ENCODE data around the gene STYXL1. TPM values are rescaled to one million over a fixed set of nuclear protein-coding genes. Genes with fewer than 3 reads are reported as not detected.
"Not testable (repeated sequence)": the region's sequence is repeated elsewhere in the genome, so short reads cannot be mapped to it uniquely, and the experiment has no call there.

STYXL1 gene
- total RNA-seq, 1 donor: 10.8 TPM

- Histone ChIP-seq H3K4me1 (ENCODE audit: insufficient read depth, low read length) (peaks cover 9% of the 10 kb centered on the region), H3K4me3 (ENCODE audit: low read length) (no peak overlapping the region), H3K27me3 (ENCODE audit: insufficient read depth, low read length) (no peaks in the 10 kb centered on the region), H3K9me3 (ENCODE audit: low read depth, low read length) (no peaks in the 10 kb centered on the region)
Measured at GRCh38 chr7:76057103-76057812, 9.5 kb upstream of the STYXL1 start.

- Histone ChIP-seq H3K27me3 (ENCODE audit: insufficient read depth, low read length) (no peaks in the 10 kb centered on the region), H3K9me3 (ENCODE audit: low read depth, low read length) (no peaks in the 10 kb centered on the region), H3K4me3 (ENCODE audit: low read length) (no peak overlapping the region), H3K4me1 (ENCODE audit: insufficient read depth, low read length) (peaks cover 9% of the 10 kb centered on the region)
Measured at GRCh38 chr7:76056241-76056640, 8.4 kb upstream of the STYXL1 start.

DNA sequence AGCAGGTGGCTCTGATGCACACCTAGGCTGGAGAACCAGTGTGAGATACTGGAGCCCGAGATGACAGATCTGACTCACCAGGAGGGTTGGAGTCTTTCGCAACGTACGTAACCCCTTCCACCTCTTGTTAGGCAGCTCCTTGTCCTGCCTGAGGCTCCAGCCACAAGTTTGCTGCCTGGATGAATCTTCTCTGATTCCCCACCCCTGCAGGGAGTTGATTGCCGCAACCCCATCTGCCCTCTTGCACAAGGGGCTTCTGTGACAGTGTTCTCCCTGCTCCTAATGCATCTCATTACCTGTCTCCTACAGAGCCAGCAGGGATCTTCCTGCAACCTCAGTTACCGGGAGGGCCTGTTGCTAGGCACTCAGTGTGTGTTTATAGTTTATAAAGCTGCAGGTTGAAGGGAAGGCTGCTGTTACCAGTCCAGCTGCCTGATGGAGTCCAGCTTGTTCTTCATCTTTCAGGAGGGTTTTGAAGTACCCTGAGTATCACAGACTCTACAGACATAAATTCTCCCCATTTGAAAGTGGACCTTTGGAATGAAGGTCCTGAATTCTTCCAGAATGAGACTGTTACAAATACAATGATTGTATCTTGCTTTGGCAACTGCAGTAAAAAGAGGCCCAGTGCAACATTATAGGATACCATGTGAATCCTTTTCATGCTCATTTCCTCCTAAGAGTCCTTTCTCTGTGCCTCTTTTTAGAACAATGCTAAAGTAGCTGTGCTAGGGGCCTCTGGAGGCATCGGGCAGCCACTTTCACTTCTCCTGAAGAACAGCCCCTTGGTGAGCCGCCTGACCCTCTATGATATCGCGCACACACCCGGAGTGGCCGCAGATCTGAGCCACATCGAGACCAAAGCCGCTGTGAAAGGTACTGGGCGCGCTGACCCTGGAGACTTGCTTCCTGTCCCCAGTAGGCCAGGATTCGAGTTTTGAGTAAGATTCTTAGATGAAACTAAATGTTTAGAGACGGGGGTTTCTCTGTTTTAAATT is 6.6 kb upstream of the STYXL1 start:
- H3K27me3 ChIP-seq (ENCODE audit: insufficient read depth, low read length): no peaks in the 10 kb centered on the region
- H3K4me3 ChIP-seq (ENCODE audit: low read length): no peak overlapping the region
- H3K4me1 ChIP-seq (ENCODE audit: insufficient read depth, low read length): peaks cover 9% of the 10 kb centered on the region
- H3K9me3 ChIP-seq (ENCODE audit: low read depth, low read length): no peaks in the 10 kb centered on the region

GRCh38 chr7:76053461-76053860 is 5.7 kb upstream of the STYXL1 start:
- no peak overlapping the region for H3K4me3 ChIP-seq (ENCODE audit: low read length)
- no peaks in the 10 kb centered on the region for H3K27me3 ChIP-seq (ENCODE audit: insufficient read depth, low read length)
- H3K9me3 ChIP-seq (ENCODE audit: low read depth, low read length): no peaks in the 10 kb centered on the region
- peaks cover 19% of the 10 kb centered on the region for H3K4me1 ChIP-seq (ENCODE audit: insufficient read depth, low read length)

DNA sequence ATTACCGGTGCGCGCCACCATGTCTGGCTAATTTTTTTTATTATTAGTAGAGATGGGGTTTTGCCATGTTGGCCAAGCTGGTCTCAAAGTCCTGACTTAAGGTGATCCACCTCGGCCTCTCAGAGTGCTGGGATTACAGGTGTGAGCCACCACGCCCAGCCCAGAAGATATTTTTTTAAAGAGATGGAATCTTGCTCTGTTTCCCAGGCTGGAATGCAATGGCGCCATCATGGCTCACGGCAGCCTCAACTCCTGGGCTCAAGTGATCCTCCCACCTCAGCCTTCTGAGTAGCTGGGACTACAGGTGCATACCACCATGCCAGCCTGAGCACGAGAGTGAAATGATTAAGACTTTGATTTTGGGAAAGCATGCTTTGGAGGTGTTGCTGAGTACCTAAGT is 4.9 kb upstream of the STYXL1 start:
- H3K9me3 ChIP-seq (ENCODE audit: low read depth, low read length); H3K4me3 ChIP-seq (ENCODE audit: low read length); H3K27me3 ChIP-seq (ENCODE audit: insufficient read depth, low read length): not testable (repeated sequence)
- H3K4me1 ChIP-seq (ENCODE audit: insufficient read depth, low read length): peaks cover 21% of the 10 kb centered on the region

DNA sequence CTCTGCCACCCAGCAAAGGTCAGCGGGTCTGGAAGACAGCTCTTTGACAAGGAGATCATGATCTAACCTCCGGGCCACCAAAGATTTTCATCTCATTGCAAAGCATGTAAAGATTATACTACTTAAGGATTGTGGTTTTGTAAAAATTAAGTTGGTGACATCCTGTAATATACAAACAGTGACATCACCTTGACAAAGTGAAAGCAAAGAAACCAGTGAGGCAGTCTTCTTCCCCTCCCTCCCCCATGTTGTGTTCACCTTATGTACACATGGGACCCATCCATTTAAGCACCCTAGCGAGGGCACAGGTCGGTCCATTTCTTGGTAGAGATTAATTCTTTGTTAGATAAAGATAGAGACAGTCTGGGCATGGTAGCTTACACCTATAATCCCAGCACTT is 4.0 kb upstream of the STYXL1 start:
- peaks cover 26% of the 10 kb centered on the region for H3K4me1 ChIP-seq (ENCODE audit: insufficient read depth, low read length)
- H3K4me3 ChIP-seq (ENCODE audit: low read length): no peak overlapping the region
- H3K9me3 ChIP-seq (ENCODE audit: low read depth, low read length): no peaks in the 10 kb centered on the region
- H3K27me3 ChIP-seq (ENCODE audit: insufficient read depth, low read length): no peaks in the 10 kb centered on the region

- Histone ChIP-seq H3K4me1 (ENCODE audit: insufficient read depth, low read length) (peaks cover 38% of the 10 kb centered on the region), H3K9me3 (ENCODE audit: low read depth, low read length) (no peaks in the 10 kb centered on the region), H3K27me3 (ENCODE audit: insufficient read depth, low read length) (no peaks in the 10 kb centered on the region), H3K4me3 (ENCODE audit: low read length) (no peak overlapping the region)
Measured at GRCh38 chr7:76050545-76050944, 2.7 kb upstream of the STYXL1 start.

DNA sequence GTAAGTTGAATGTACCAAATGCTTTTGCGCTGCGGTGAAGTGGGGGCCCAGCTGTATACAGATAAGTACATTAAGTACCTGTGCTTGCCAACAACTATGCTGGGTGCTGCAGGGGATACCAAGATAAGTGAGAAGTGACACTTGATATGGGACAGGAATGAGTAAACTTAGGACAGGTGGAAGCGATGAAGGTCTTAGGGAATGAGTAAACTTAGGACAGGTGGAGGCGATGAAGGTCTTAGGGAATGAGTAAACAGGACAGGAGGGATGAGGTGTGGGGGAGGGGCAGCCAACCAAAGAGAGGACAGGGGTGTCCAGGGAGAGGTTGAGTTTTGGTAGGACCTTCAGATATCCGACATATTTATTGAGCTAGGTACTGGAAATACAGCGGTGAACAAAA is 1.5 kb upstream of the STYXL1 start:
- H3K9me3 ChIP-seq (ENCODE audit: low read depth, low read length): no peaks in the 10 kb centered on the region
- H3K4me3 ChIP-seq (ENCODE audit: low read length): no peak overlapping the region
- peaks cover 49% of the 10 kb centered on the region for H3K4me1 ChIP-seq (ENCODE audit: insufficient read depth, low read length)
- H3K27me3 ChIP-seq (ENCODE audit: insufficient read depth, low read length): no peaks in the 10 kb centered on the region

DNA sequence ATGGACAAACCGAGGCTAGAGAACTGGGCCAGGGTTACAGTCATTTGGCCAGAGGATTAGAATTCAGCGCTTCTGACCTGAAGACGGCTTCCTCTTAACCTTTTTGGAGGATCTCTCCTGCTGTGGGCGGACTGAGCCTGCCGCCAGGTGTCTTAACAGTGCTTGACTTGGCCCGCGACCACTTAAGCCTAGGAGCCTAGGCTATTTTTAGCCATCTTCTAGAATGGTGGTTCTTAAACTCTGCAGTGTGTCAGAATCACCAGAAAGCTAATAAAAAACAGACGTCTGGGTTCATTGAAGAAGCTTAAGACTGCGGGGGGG is 828 bp upstream of the STYXL1 start:
- Histone ChIP-seq H3K4me3 (ENCODE audit: low read length) (peak overlapping the region; percentile 99), H3K27me3 (ENCODE audit: insufficient read depth, low read length) (no peaks in the 10 kb centered on the region), H3K9me3 (ENCODE audit: low read depth, low read length) (no peaks in the 10 kb centered on the region), H3K4me1 (ENCODE audit: insufficient read depth, low read length) (peaks cover 45% of the 10 kb centered on the region)

DNA sequence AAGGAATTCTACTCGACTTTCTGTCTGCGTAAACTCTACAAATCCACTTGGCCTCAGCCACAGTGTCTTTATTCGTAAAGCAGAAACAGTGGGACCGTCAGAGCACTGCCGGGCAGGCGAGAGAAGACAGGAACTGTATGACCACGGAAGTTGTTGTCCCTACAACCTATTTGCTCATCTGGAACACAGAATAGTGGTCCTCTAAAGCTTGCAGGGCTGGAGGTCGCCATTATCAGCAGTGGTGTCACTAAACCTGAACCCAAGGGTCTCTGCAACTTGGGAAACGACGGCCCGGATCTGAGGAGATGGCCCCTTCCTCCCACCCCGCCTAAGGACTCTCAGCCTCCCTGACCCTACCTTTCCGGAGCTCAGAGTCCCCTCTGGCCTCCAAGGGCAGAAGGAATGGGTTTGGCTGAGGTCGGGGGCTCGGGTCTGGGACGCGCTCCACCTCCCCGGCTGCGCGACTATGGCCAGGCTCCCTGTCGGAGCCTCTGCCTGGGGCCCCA is 442 bp downstream of the STYXL1 start:
- Histone ChIP-seq H3K9me3 (ENCODE audit: low read depth, low read length) (no peaks in the 10 kb centered on the region), H3K4me3 (ENCODE audit: low read length) (peak overlapping the region; percentile 99), H3K27me3 (ENCODE audit: insufficient read depth, low read length) (no peaks in the 10 kb centered on the region), H3K4me1 (ENCODE audit: insufficient read depth, low read length) (peaks cover 42% of the 10 kb centered on the region)

GRCh38 chr7:76044375-76044865 is 3.4 kb downstream of the STYXL1 start:
- Histone ChIP-seq H3K4me1 (ENCODE audit: insufficient read depth, low read length) (peaks cover 42% of the 10 kb centered on the region), H3K27me3 (ENCODE audit: insufficient read depth, low read length) (no peaks in the 10 kb centered on the region), H3K4me3 (ENCODE audit: low read length) (no peak overlapping the region), H3K9me3 (ENCODE audit: low read depth, low read length) (no peaks in the 10 kb centered on the region)

DNA sequence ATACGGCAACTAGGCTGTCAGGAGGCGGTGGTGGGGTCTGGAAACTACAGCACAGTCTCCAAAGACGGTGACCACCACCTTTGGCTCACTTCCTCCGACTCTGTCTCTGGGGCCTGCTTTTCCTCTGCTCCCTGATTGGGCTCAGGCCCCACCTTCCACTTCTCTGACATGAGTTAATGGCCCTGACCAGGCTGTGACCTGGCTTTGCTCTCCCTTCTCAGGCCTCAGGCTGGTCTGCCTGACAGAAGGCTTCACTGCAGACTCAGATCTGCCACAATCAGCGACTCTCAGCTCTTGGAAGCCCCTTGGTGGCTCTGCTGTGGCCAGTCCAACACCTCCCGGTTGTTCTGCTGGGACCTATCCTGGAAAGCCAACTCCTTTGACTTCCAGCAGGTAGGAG is 7.7 kb downstream of the STYXL1 start:
- Histone ChIP-seq H3K4me3 (ENCODE audit: low read length) (no peak overlapping the region), H3K9me3 (ENCODE audit: low read depth, low read length) (no peaks in the 10 kb centered on the region), H3K27me3 (ENCODE audit: insufficient read depth, low read length) (no peaks in the 10 kb centered on the region), H3K4me1 (ENCODE audit: insufficient read depth, low read length) (peaks cover 9% of the 10 kb centered on the region)

- H3K9me3 ChIP-seq (ENCODE audit: low read depth, low read length): no peaks in the 10 kb centered on the region
- H3K4me1 ChIP-seq (ENCODE audit: insufficient read depth, low read length): no peaks in the 10 kb centered on the region
- no peaks in the 10 kb centered on the region for H3K27me3 ChIP-seq (ENCODE audit: insufficient read depth, low read length)
- H3K4me3 ChIP-seq (ENCODE audit: low read length): no peak overlapping the region
Measured at GRCh38 chr7:76037310-76037709, 10.5 kb downstream of the STYXL1 start.

- no peak overlapping the region for H3K4me3 ChIP-seq (ENCODE audit: low read length)
- H3K9me3 ChIP-seq (ENCODE audit: low read depth, low read length): no peaks in the 10 kb centered on the region
- H3K4me1 ChIP-seq (ENCODE audit: insufficient read depth, low read length): no peaks in the 10 kb centered on the region
- no peaks in the 10 kb centered on the region for H3K27me3 ChIP-seq (ENCODE audit: insufficient read depth, low read length)
Measured at GRCh38 chr7:76031964-76032363, 15.8 kb downstream of the STYXL1 start.

DNA sequence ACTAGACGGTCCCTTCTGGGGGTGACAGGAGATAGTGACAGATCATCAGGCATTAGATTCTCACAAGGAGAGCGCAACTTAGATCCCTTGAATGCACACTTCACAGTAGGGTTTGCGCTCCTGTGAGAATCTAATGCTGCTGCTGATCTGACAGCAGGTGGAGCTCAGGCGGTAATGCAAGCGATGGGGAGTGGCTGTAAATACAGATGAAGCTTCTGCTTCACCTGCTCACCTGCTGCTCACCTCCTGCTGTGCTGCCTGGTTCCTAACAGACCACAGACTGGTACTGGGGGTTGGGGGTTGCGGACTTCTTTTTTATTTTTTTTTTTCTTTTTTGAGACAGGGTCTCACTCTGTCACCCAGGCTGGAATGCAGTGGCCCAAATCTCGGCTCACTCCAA is 18.1 kb downstream of the STYXL1 start:
- H3K27me3 ChIP-seq (ENCODE audit: insufficient read depth, low read length); H3K4me1 ChIP-seq (ENCODE audit: insufficient read depth, low read length); H3K4me3 ChIP-seq (ENCODE audit: low read length); H3K9me3 ChIP-seq (ENCODE audit: low read depth, low read length): not testable (repeated sequence)

Measured in mononuclear cell (primary cell).